ENCODE measurements around the gene TRABD2B. TPM values are rescaled to one million over a fixed set of nuclear protein-coding genes. Genes with fewer than 3 reads are reported as not detected.

Gene TRABD2B
- total and polyA plus RNA-seq, 2 donors (not counting 3 experiments of a cell fraction or from before 2014, with no cell fraction given) = not detected

GRCh38 chr1:47849591-47850261 lies 147.5 kb downstream of the TRABD2B start:
- H3K27ac ChIP-seq (ENCODE audit: insufficient read depth, low read depth, low read length) = no peak overlapping the region
- no peak overlapping the region for H3K4me2 ChIP-seq (ENCODE audit: insufficient read depth, low read length)
- POLR2A ChIA-PET = no interaction called here
- CTCF ChIA-PET = interaction anchor here (0.7 kb wide), 1 partner anchor 112 kb away, joined by 3 read pairs; no protein-coding TSS in a partner anchor
- dilution Hi-C loops (cut with MboI; ENCODE audit: extremely low pct_ligation_motif_present, low sequenced_read_pairs) (no loop called here), intact Hi-C loops (cut with micrococcal nuclease) (no loop called here)
- TF ChIP-seq MAX (IDR thresholded peaks at IDR 0.05; ENCODE audit: insufficient read depth, insufficient read length) = no peak
- no peak for TF ChIP-seq CTCF (IDR thresholded peaks at IDR 0.05; ENCODE audit: extremely low read depth in 1 of 2, insufficient read depth in 1 of 2, low read depth in 1 of 2, low read length in 2 of 2)
- TF ChIP-seq GATA2 (IDR thresholded peaks at IDR 0.05; ENCODE audit: insufficient read depth, insufficient read length, low read depth, low read length) = no peak
- TF ChIP-seq MYC (IDR thresholded peaks at IDR 0.05; ENCODE audit: low read depth, low read length) = no peak
- TF ChIP-seq POLR2A (IDR thresholded peaks at IDR 0.05; ENCODE audit: low read depth, low read length) = no peak
- TF ChIP-seq FOS (IDR thresholded peaks at IDR 0.05; ENCODE audit: borderline replicate concordance, insufficient read depth, low read length) = no peak
- no peak for TF ChIP-seq POLR2AphosphoS5 (IDR thresholded peaks at IDR 0.05; ENCODE audit: insufficient read depth, low read depth, low read length)
- no peak for TF ChIP-seq JUN (IDR thresholded peaks at IDR 0.05; ENCODE audit: borderline replicate concordance, insufficient read depth, insufficient read length, low read depth)
- H3K9me3 ChIP-seq (replicated peaks; ENCODE audit: control insufficient read depth, insufficient read depth, low read length) = no peaks in the 10 kb centered on the region
- H3K27me3 ChIP-seq (ENCODE audit: control insufficient read depth in 2 of 2, insufficient read depth in 2 of 2, low read length in 2 of 2) = no peaks in the 10 kb centered on the region
- DNase-seq (ENCODE audit: low read depth, low spot score) (no peak), FAIRE-seq (no peak)
- no peak overlapping the region for H2AFZ ChIP-seq (ENCODE audit: low read depth, low read length)
- H3K4me1 ChIP-seq (ENCODE audit: control insufficient read depth, extremely low read depth, insufficient read depth, low read length) = no peaks in the 10 kb centered on the region
- no peak overlapping the region for H3K9ac ChIP-seq (replicated peaks; ENCODE audit: extremely low read depth, insufficient read depth, low read length)
- H3K4me3 ChIP-seq (replicated peaks in 1 of 3; ENCODE audit: insufficient read depth in 1 of 3, low read depth in 1 of 3, low read length in 3 of 3) = no peak overlapping the region
- H3K36me3 ChIP-seq (ENCODE audit: control insufficient read depth in 2 of 2, extremely low read depth in 1 of 2, insufficient read depth in 2 of 2, low read length in 2 of 2) = no peaks in the 10 kb centered on the region
- no peaks in the 10 kb centered on the region for H4K20me1 ChIP-seq (replicated peaks; ENCODE audit: control insufficient read depth, extremely low read depth, insufficient read depth, low read length)
- no peaks in the 10 kb centered on the region for H3K79me2 ChIP-seq (ENCODE audit: control insufficient read depth, insufficient read depth, low read length)
- no TSS peak for BruUV-seq (replicated peaks)
- no peaks in the 10 kb centered on the region for H3K9me1 ChIP-seq (replicated peaks; ENCODE audit: control insufficient read depth, extremely low read depth, insufficient read depth, low read length)
